ENCODE measurements around the gene LINC01488. TPM values are rescaled to one million over a fixed set of nuclear protein-coding genes. Genes with fewer than 3 reads are reported as not detected.

The LINC01488 gene
- total RNA-seq, 1 experiment from 2014 or later, result not detected

DNA sequence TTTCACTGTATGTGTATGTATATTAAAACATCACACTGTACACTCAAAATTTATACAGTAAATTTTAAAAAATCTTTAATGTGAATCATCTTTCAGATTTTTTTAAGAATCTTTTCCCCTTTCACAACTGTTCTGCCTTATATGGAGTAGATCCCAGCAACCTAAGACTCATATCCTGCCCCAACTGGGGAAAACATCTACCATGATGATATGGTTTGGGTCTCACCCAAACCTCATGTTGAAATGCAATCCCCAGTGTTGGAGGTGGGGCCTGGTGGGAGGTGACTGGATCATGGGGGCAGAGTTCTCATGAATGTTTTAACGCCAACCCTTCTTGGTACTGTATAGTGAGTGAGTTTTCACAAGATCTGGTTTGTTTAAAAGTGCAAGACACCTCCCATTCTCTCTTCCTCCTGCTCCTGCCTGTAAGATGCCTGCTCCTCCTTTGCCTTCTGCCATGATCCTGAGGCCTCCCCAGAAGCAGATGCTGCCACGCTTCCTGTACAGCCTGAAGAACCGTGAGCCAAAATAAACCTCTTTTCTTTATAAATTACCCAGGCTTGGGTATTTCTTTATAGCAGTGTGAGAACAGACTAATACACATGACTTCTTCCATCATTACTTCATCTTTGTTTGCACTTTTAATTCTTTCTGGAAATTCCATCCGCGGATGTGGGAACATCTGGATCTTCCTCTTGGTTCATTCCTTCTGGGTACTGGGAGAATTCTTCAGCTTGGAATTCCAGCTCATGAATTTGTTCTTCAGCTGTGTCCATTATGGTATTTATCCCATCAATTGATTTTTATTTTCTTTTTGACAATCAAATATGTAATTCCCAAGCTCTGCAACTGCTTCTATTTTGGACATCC is 36.9 kb downstream of the LINC01488 start:
- POLR2A ChIA-PET, result no interaction called here

DNA sequence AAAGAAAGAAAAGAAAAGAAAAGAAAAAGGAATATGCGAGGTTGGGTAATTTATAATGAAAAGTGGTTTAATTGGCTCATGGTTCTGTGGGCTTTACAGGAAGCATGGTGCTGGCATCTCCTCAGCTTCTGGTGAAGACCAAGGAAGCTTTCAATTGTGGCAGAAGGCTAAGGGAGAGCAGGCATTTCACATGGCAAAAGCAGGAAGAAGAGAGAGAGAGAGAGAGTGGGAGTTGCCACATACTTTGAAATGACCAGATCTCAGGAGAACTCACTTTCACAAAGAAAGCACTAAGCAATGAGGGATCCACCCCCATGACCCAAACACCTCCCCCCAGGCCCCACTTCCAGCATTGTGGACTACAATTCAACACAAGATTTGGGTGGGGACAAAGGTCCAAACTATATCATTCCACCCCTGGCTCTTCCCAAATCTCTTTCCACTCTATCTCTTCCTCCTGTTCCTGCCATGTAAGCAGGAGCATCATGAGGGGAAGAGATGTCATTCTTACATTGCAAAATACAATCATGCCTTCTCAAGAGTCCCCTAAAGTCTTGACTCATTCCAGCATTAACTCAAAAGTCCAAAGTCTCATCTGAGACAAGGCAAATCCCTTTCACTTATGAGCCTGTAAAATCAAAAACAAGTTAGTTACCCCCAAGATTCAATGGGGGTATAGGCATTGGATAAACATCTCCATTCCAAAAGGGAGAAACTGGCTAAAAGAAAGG is 38.9 kb downstream of the LINC01488 start:
- H3K36me3 ChIP-seq (ENCODE audit: control insufficient read depth, insufficient read depth, low read length), result no peaks in the 10 kb centered on the region
- H3K27me3 ChIP-seq (replicated peaks; ENCODE audit: control insufficient read depth, insufficient read depth, low read length), result no peaks in the 10 kb centered on the region
- POLR2A ChIA-PET, result no interaction called here
- no peak overlapping the region for H3K4me3 Mint-ChIP-seq (ENCODE audit: unreplicated experiment)
- no peak overlapping the region for H3K4me3 ChIP-seq (ENCODE audit: low read depth, low read length)
- H3K27ac Mint-ChIP-seq (ENCODE audit: unreplicated experiment), result no peak overlapping the region
- no peaks in the 10 kb centered on the region for H3K27me3 Mint-ChIP-seq (ENCODE audit: insufficient read depth, unreplicated experiment)
- H3K9me3 Mint-ChIP-seq (ENCODE audit: unreplicated experiment), result peaks cover 23% of the 10 kb centered on the region
- H3K4me1 Mint-ChIP-seq (ENCODE audit: low read depth, unreplicated experiment), result peaks cover 12% of the 10 kb centered on the region
- DNase-seq, result no peak
- H3K4me1 ChIP-seq, result peaks cover 17% of the 10 kb centered on the region
- intact Hi-C loops (cut with micrococcal nuclease; ENCODE audit: unreplicated experiment), result no loop called here
- TF ChIP-seq CTCF (IDR thresholded peaks at IDR 0.05; ENCODE audit: insufficient read depth in 1 of 2, low read depth in 1 of 2, low read length in 1 of 2, severe bottlenecking in 1 of 2, unreplicated experiment in 1 of 2), result no peak
- peaks cover 10% of the 10 kb centered on the region for H3K9me3 ChIP-seq
- CTCF ChIA-PET, result interaction anchor here (0.7 kb wide), 1 partner anchor 283 kb away, joined by 4 read pairs; no protein-coding TSS in a partner anchor
- no peaks in the 10 kb centered on the region for H3K36me3 Mint-ChIP-seq (ENCODE audit: insufficient read depth, unreplicated experiment)
- BruUV-seq (replicated peaks), result no TSS peak

More for the DNA sequence above, 36.9 kb downstream of the LINC01488 start:
- H3K4me1 Mint-ChIP-seq (ENCODE audit: low read depth, unreplicated experiment), result peaks cover 17% of the 10 kb centered on the region
- no peak for TF ChIP-seq CTCF (IDR thresholded peaks at IDR 0.05; ENCODE audit: insufficient read depth in 1 of 2, low read depth in 1 of 2, low read length in 1 of 2, severe bottlenecking in 1 of 2, unreplicated experiment in 1 of 2)
- peaks cover 25% of the 10 kb centered on the region for H3K9me3 Mint-ChIP-seq (ENCODE audit: unreplicated experiment)
- BruUV-seq (replicated peaks), result no TSS peak
- Histone ChIP-seq H3K4me1 (peaks cover 17% of the 10 kb centered on the region), H3K9me3 (peaks cover 10% of the 10 kb centered on the region), H3K36me3 (ENCODE audit: control insufficient read depth, insufficient read depth, low read length) (no peaks in the 10 kb centered on the region), H3K4me3 (ENCODE audit: low read depth, low read length) (no peak overlapping the region), H3K27me3 (replicated peaks; ENCODE audit: control insufficient read depth, insufficient read depth, low read length) (no peaks in the 10 kb centered on the region)
- intact Hi-C loops (cut with micrococcal nuclease; ENCODE audit: unreplicated experiment), result no loop called here
- H3K27me3 Mint-ChIP-seq (ENCODE audit: insufficient read depth, unreplicated experiment), result no peaks in the 10 kb centered on the region
- H3K27ac Mint-ChIP-seq (ENCODE audit: unreplicated experiment), result no peak overlapping the region
- CTCF ChIA-PET, result no interaction called here
- H3K4me3 Mint-ChIP-seq (ENCODE audit: unreplicated experiment), result no peak overlapping the region
- peak in 1 of 2 experiments; percentile 6 for DNase-seq
- H3K36me3 Mint-ChIP-seq (ENCODE audit: insufficient read depth, unreplicated experiment), result no peaks in the 10 kb centered on the region

DNA sequence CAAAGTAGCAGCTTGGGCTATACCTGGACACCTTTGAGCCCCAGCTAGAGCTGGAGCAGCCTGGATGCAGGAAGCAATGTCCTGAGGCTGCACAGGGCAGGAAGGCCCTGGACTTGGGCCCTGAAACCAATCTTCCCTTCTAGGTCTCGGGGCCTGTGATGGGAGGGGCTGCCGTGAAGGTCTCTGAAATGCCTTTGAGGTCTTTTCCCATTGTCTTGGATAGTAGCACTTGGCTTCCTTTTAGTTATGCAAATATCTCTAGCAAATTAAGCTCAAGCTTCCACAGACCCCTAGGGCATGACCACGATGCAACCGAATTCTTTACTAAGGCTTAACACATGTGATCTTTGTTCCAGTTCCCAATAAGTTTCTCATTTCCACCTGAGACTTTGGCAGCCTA is 40.0 kb downstream of the LINC01488 start:
- Mint-ChIP-seq H3K27me3 (ENCODE audit: insufficient read depth, unreplicated experiment) (no peaks in the 10 kb centered on the region), H3K36me3 (ENCODE audit: insufficient read depth, unreplicated experiment) (no peaks in the 10 kb centered on the region), H3K27ac (ENCODE audit: unreplicated experiment) (no peak overlapping the region), H3K4me3 (ENCODE audit: unreplicated experiment) (no peak overlapping the region), H3K4me1 (ENCODE audit: low read depth, unreplicated experiment) (peaks cover 12% of the 10 kb centered on the region), H3K9me3 (ENCODE audit: unreplicated experiment) (peaks cover 15% of the 10 kb centered on the region)
- peaks cover 10% of the 10 kb centered on the region for H3K9me3 ChIP-seq
- H3K4me3 ChIP-seq (ENCODE audit: low read depth, low read length), result no peak overlapping the region
- POLR2A ChIA-PET, result no interaction called here
- peaks cover 17% of the 10 kb centered on the region for H3K4me1 ChIP-seq
- TF ChIP-seq CTCF (IDR thresholded peaks at IDR 0.05; ENCODE audit: insufficient read depth in 1 of 2, low read depth in 1 of 2, low read length in 1 of 2, severe bottlenecking in 1 of 2, unreplicated experiment in 1 of 2), result no peak
- intact Hi-C loops (cut with micrococcal nuclease; ENCODE audit: unreplicated experiment), result no loop called here
- BruUV-seq (replicated peaks), result no TSS peak
- no peak for DNase-seq
- H3K27me3 ChIP-seq (replicated peaks; ENCODE audit: control insufficient read depth, insufficient read depth, low read length), result no peaks in the 10 kb centered on the region
- CTCF ChIA-PET, result interaction anchor here (0.8 kb wide), 1 partner anchor 25 kb away, joined by 3 read pairs; no protein-coding TSS in a partner anchor
- H3K36me3 ChIP-seq (ENCODE audit: control insufficient read depth, insufficient read depth, low read length), result no peaks in the 10 kb centered on the region
